OCI-LY3 (cell line): ENCODE measurements around the gene TENT4B.
A peak's percentile ranks its signal among the peaks of the same experiment; 100 is the strongest.
"Not testable (repeated sequence)": the region's sequence is repeated elsewhere in the genome, so short reads cannot be mapped to it uniquely, and the experiment has no call there.

Source experiments
- H2AFZ ChIP-seq: fragments of 200-600, 300-600 bp; shearing (Covaris generic); 2 replicates; pipeline ENCODE4 v1.6.0; 2014; ENCODE audit warnings: antibody characterized with exemption, low read depth, low read length
- H3K27ac ChIP-seq: fragments of 200-600, 300-600 bp; sonication (generic); 2 replicates; pipeline ENCODE4 v1.5.1; 2014; ENCODE audit warnings: mild to moderate bottlenecking, low read length, moderate library complexity, mixed read lengths
- H3K27me3 ChIP-seq: fragments of 200-600, 300-600 bp; sonication (generic); 2 replicates; pipeline ENCODE4 v1.6.1; 2014; ENCODE audit warnings: low read depth, low read length, mixed read lengths
- H3K36me3 ChIP-seq: fragments of 200-600, 300-600 bp; sonication (generic); replicated peaks from 2 replicates; pipeline ENCODE3; 2014; ENCODE audit warnings: low read depth, low read length, mixed read lengths
- H3K4me1 ChIP-seq: fragments of 300-600, 200-600 bp; sonication (generic); 2 replicates; pipeline ENCODE4 v1.6.1; 2014; ENCODE audit warnings: low read length, mixed read lengths
- H3K4me2 ChIP-seq: fragments of 200-600, 300-600 bp; sonication (generic); 2 replicates; pipeline ENCODE4 v1.6.1; 2014; ENCODE audit warnings: low read length, mixed read lengths
- H3K4me3 ChIP-seq: fragments of 300-600, 200-600 bp; sonication (generic); 2 replicates; pipeline ENCODE4 v1.5.1; 2014; ENCODE audit warnings: antibody characterized with exemption, mild to moderate bottlenecking, low read length, moderate library complexity
- H3K79me2 ChIP-seq: fragments of 300-600, 200-600 bp; shearing (Covaris generic); 2 replicates; pipeline ENCODE4 v1.6.1; 2014; ENCODE audit warnings: mild to moderate bottlenecking, low read length, mixed read lengths
- H3K9ac ChIP-seq: fragments of 300-600, 200-600 bp; shearing (Covaris generic); 2 replicates; pipeline ENCODE4 v1.6.0; 2014; ENCODE audit warnings: mild to moderate bottlenecking, low read length, moderate library complexity
- H3K9me3 ChIP-seq: fragments of 200-600, 300-600 bp; shearing (Covaris generic); 2 replicates; pipeline ENCODE4 v1.6.1; 2014; ENCODE audit warnings: low read length, mixed read lengths; ENCODE audit not compliant: insufficient read depth
- H4K20me1 ChIP-seq: fragments of 200-600, 300-600 bp; sonication (generic); 2 replicates; pipeline ENCODE4 v1.6.1; 2016; ENCODE audit warnings: low read length, mixed read lengths; ENCODE audit not compliant: insufficient read depth
- EZH2phosphoT487 ChIP-seq: fragments of 200-600 bp; shearing (Covaris generic); IDR thresholded peaks from 2 replicates; pipeline ENCODE4 v1.6.1; 2018; ENCODE audit warnings: antibody characterized with exemption, mixed run types, low read depth
- TF ChIP-seq, protein P1 (sequence below): fragments of 200-600, 300-600 bp; sonication (generic); IDR thresholded peaks from 2 replicates; pipeline ENCODE4 v1.5.1; 2014; ENCODE audit warnings: antibody characterized with exemption, low read length, low read depth

TENT4B gene

DNA sequence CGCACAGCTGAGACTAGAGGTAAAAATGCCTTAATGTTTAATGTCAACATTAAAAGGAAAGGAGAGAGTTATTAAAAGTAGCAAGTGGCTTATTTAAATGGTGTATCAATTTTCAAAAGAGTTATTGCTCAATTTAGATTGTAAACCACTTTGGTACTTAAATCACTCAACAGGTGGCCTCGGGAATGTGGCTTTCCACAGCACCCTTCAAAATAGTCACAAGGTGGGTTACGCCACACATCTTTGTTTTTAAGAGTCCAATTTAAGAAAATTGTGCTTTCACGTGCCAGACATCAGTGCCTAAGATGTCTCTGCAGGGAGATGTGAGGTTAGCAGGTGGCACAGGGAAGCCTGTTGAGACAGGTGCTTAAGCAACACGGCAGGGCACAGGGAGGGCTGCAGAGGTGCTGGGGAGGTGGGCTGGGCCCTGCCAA lies 85.8 kb downstream of the TENT4B start:
- Histone ChIP-seq H4K20me1 (no peaks in the 10 kb centered on the region), H3K4me3 (no peak overlapping the region), H3K4me2 (no peak overlapping the region), H2AFZ (no peak overlapping the region), H3K9me3 (no peaks in the 10 kb centered on the region), H3K79me2 (no peaks in the 10 kb centered on the region), H3K27me3 (0 out of 2 replicates have a peak, but pooled peaks cover 7% of the 10 kb centered on the region), H3K4me1 (no peaks in the 10 kb centered on the region), H3K36me3 (no peaks in the 10 kb centered on the region), H3K9ac (no peak overlapping the region), H3K27ac (no peak overlapping the region)
- TF ChIP-seq, protein P1, sequence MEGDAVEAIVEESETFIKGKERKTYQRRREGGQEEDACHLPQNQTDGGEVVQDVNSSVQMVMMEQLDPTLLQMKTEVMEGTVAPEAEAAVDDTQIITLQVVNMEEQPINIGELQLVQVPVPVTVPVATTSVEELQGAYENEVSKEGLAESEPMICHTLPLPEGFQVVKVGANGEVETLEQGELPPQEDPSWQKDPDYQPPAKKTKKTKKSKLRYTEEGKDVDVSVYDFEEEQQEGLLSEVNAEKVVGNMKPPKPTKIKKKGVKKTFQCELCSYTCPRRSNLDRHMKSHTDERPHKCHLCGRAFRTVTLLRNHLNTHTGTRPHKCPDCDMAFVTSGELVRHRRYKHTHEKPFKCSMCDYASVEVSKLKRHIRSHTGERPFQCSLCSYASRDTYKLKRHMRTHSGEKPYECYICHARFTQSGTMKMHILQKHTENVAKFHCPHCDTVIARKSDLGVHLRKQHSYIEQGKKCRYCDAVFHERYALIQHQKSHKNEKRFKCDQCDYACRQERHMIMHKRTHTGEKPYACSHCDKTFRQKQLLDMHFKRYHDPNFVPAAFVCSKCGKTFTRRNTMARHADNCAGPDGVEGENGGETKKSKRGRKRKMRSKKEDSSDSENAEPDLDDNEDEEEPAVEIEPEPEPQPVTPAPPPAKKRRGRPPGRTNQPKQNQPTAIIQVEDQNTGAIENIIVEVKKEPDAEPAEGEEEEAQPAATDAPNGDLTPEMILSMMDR = no peak
- TF ChIP-seq EZH2phosphoT487 = no peak

DNA sequence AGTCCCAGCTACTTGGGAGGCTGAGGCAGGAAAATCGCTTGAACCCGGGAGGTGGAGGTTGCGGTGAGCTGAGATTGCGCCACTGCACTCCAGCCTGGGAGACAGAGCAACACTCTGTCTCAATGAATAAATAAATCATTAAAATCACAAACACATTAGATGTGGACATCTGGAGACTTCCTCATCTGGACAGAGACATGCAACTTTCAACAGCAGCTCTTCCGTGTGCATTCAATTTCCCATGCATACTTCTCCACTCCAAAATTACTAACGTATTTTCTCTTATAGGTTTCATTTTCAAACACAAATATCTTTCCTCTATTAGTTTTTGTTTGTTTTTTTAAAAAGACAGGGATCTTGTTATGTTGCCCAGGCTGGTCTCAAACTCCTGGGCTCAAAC lies 89.9 kb downstream of the TENT4B start:
- H3K36me3 ChIP-seq, H3K9me3 ChIP-seq, H3K79me2 ChIP-seq, H3K4me1 ChIP-seq, H3K4me2 ChIP-seq, H3K4me3 ChIP-seq, H3K9ac ChIP-seq, H4K20me1 ChIP-seq, H2AFZ ChIP-seq, H3K27me3 ChIP-seq, H3K27ac ChIP-seq: not testable (repeated sequence)

DNA sequence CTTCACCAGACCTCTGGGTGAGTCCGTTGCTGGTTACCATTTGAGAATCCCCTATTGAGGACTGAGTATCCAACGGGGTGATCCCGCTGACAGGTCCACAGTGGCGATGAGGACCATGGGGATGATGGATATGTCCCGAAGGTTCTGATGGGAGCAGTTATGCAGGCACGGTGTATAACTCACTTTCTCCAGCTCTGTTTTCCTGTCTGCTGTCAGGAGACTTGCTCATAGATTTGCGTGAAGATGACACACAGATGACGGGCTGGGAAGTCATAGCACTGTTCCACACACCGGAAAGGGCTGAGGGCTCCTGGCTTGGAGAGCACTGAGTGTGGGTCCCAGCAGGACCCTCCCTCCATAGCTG lies 91.0 kb downstream of the TENT4B start:
- H3K27me3 ChIP-seq = 0 out of 2 replicates have a peak, but pooled peaks cover 7% of the 10 kb centered on the region
- no peak overlapping the region for H3K27ac ChIP-seq
- no peaks in the 10 kb centered on the region for H3K36me3 ChIP-seq
- H3K4me2 ChIP-seq = no peak overlapping the region
- H3K4me1 ChIP-seq = peaks cover 9% of the 10 kb centered on the region; the same call in 1 of the 2 replicates
- H2AFZ ChIP-seq = no peak overlapping the region
- no peaks in the 10 kb centered on the region for H4K20me1 ChIP-seq
- H3K9ac ChIP-seq = no peak overlapping the region
- H3K79me2 ChIP-seq = no peaks in the 10 kb centered on the region
- no peaks in the 10 kb centered on the region for H3K9me3 ChIP-seq
- TF ChIP-seq, protein P1 = no peak
- TF ChIP-seq EZH2phosphoT487 = no peak
- H3K4me3 ChIP-seq = no peak overlapping the region

DNA sequence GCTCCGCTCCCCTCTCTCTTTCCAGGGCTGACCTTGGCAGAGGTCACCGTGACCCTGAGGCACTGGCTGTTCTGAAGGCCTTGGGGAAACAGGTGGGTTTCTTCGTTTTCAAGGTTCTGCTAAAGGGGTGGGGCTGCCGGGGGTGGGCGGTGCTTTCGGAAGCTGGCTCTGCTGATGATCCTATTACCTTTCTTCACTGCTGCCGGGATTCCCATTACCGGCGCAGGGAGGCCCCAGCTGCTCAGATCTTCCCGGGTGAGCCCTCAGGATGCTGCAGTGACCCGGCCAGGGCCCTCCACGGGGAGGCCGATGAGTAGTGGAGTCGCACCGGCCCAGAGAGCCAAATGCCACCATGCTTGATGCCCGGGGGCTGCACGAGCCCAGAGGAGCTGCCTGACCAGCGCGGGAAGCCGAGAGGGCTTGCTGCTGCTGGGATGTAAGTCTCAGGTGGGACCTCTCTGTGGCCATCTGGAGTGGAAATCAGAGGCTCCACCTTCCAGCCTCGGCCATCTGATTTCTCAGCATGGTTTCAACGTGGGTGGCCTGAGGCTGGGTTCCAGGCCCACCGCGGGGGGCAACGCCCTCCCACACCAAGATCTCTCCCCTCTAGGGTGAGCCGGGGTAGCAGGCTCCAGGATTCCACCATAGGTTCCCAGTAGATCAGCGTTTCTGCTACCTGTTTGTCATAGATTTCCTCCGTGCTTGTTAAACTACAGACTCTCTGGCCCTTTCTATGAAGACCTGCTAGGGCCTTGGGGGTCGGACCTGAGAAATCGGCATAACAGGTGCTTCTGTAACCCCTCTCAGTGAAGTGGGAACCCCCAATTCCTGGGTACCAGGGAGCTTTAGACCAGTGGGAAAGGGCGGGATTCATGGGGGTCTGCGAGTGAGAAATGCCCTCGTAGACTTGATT lies 91.7 kb downstream of the TENT4B start:
- peak overlapping the region; percentile 55; the same call in 1 of the 2 replicates for H3K9ac ChIP-seq
- no peaks in the 10 kb centered on the region for H3K79me2 ChIP-seq
- no peaks in the 10 kb centered on the region for H3K9me3 ChIP-seq
- H3K27me3 ChIP-seq = 0 out of 2 replicates have a peak, but pooled peaks cover 7% of the 10 kb centered on the region
- H4K20me1 ChIP-seq = no peaks in the 10 kb centered on the region
- no peaks in the 10 kb centered on the region for H3K36me3 ChIP-seq
- TF ChIP-seq EZH2phosphoT487 = no peak
- TF ChIP-seq, protein P1 = no peak
- H3K4me1 ChIP-seq = peaks cover 9% of the 10 kb centered on the region; the same call in 1 of the 2 replicates
- H3K27ac ChIP-seq = no peak overlapping the region
- peak overlapping the region; percentile 93 for H2AFZ ChIP-seq
- peak overlapping the region; percentile 95 for H3K4me2 ChIP-seq
- peak overlapping the region; percentile 81 for H3K4me3 ChIP-seq
